Mucosa of descending colon (tissue), 3 donors: Measurements from ENCODE around the gene FAP. TPM values are rescaled to one million over a fixed set of nuclear protein-coding genes. Genes with fewer than 3 reads are reported as not detected.

Experiments
- ATAC-seq: fragments of 200-7000 bp; cut with Tn5 transposase; one replicate; pipeline ENCODE4 v1.9.1; 2020; ENCODE audit warnings: mild to moderate bottlenecking, moderate library complexity
- DNase-seq, 3 donors: peaks; one replicate each; pipeline ENCODE4 v3.0.0-alpha.2; 2020
- H3K36me3 ChIP-seq: fragments of 200-600 bp; one replicate; pipeline ENCODE4 v1.8.0; 2021; ENCODE audit warnings: low read depth, mild to moderate bottlenecking
- H3K4me1 ChIP-seq: fragments of 200-600 bp; one replicate; pipeline ENCODE4 v1.8.0; 2021; ENCODE audit warnings: low read depth, mild to moderate bottlenecking
- H3K4me3 ChIP-seq: fragments of 200-600 bp; one replicate; pipeline ENCODE4 v1.8.0; 2021; ENCODE audit warnings: mild to moderate bottlenecking
- H3K9me3 ChIP-seq: fragments of 200-600 bp; one replicate; pipeline ENCODE4 v1.8.0; 2021; ENCODE audit warnings: mild to moderate bottlenecking
- CTCF ChIP-seq: fragments of 200-600 bp; IDR thresholded peaks from one replicate; pipeline ENCODE4 v1.8.0; 2022; ENCODE audit warnings: antibody characterized with exemption, mild to moderate bottlenecking
- intact Hi-C, 2 donors: fragments of 100-400 bp; cut with DNase I in 1 of 2; cut with micrococcal nuclease in 1 of 2; formaldehyde crosslinking; loops; one replicate each; pipeline versions ENCODE4 v1.11.0 to v1.11.1; 2022; cut with DNase I, micrococcal nuclease
- total RNA-seq, 3 donors: library from RNA; stranded (reverse); fragmentation: NEBNext Ultra II Directional in 2 of 3; extraction: Animal tissue kit (Norgen Biotek cat#: 25700) in 2 of 3; gene quantifications; one replicate each; pipeline versions ENCODE4 v1.2.1 to v1.2.4, GENCODE V29; 2021 to 2023
- donor health status: DM: no; HTN: no; CAD: no; lungs with moderate emphysema.
- donor health status: DM: no; HTN: no; CAD: no.
- donor health status: DM: no; HTN: yes; CAD: no.

Gene FAP
- total RNA-seq, 3 donors from 2014 or later = 0.20 to 4.0 (median 1.3) TPM

DNA sequence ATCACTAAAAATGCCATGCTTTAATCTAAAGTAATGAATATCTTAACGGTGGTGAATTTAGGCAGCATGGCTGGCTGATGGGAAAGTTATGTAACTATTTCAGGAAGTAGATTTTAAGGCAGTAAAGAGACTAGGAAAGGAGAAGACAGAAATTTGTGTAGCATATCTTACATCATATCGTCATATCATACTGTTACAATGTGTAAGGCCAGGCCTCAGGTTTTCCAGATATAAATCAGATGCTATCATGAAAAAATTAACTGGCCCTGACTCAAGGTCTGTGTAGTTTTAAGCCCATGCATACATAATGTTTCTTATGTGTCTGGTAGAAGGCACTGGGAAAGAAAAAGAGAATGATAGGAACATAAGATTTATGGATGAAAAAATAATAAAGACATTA, 8.9 kb upstream of the FAP start:
- intact Hi-C loops = no loop called here
- H3K4me3 ChIP-seq = no peak overlapping the region
- H3K36me3 ChIP-seq = no peaks in the 10 kb centered on the region
- no peak for ATAC-seq
- DNase-seq = no peak
- no peak for TF ChIP-seq CTCF
- H3K4me1 ChIP-seq = no peaks in the 10 kb centered on the region
- H3K9me3 ChIP-seq = no peaks in the 10 kb centered on the region

DNA sequence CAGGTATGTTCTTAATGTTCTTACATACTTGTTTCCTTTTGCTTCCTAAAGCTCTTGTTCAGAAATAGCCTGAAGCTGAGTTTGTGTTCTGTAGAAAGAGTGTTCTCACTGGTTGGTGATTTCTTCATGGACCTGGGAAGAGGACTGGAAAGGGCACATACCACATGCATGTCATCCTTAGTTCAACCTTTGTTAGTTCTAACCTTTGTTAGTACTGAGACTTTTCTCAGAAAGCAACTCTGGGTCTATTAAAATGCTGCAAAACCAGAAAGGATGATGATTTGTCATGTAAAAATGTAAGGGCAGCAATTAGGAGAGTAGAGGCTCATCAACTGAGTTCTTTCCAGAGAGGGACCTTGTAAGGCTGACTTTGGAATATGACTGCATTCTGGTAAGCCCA, 2.5 kb upstream of the FAP start:
- Histone ChIP-seq H3K9me3 (no peaks in the 10 kb centered on the region), H3K36me3 (no peaks in the 10 kb centered on the region), H3K4me3 (no peak overlapping the region), H3K4me1 (no peaks in the 10 kb centered on the region)
- ATAC-seq (no peak), DNase-seq (no peak)
- intact Hi-C loops = no loop called here
- TF ChIP-seq CTCF = no peak

GRCh38 chr2:162245061-162245460, 1.8 kb upstream of the FAP start:
- no peak for DNase-seq
- peak; percentile 10 for ATAC-seq
- Histone ChIP-seq H3K36me3 (no peaks in the 10 kb centered on the region), H3K4me1 (no peaks in the 10 kb centered on the region), H3K4me3 (no peak overlapping the region), H3K9me3 (no peaks in the 10 kb centered on the region)
- intact Hi-C loops = no loop called here
- no peak for TF ChIP-seq CTCF

DNA sequence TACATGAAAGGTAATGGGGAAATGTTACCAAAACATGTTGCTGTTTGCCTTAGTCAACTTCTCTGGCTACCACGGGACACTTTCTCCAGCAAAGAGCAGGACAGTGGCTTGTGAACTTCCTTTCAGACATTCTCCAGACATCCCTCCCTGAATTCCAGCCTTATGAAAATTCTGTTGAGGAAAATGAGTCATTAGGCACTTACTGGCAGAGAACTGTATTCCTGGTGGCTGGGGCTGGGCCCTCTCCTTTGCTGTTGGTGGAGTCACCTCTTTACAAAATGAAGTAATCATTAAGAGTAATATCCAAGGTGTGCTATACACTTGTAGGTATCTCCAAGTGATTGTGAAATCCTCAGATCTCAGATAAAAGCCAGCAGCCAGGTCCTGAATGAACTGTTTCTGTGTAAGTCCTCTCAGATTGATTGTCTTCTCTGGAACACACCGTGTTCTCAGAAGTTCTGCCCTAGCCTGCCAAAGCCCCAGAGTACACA, 1.3 kb upstream of the FAP start:
- intact Hi-C loops = no loop called here
- no peaks in the 10 kb centered on the region for H3K4me1 ChIP-seq
- H3K9me3 ChIP-seq = no peaks in the 10 kb centered on the region
- no peak for TF ChIP-seq CTCF
- no peak overlapping the region for H3K4me3 ChIP-seq
- ATAC-seq = peak; percentile 31
- H3K36me3 ChIP-seq = no peaks in the 10 kb centered on the region
- DNase-seq = no peak

DNA sequence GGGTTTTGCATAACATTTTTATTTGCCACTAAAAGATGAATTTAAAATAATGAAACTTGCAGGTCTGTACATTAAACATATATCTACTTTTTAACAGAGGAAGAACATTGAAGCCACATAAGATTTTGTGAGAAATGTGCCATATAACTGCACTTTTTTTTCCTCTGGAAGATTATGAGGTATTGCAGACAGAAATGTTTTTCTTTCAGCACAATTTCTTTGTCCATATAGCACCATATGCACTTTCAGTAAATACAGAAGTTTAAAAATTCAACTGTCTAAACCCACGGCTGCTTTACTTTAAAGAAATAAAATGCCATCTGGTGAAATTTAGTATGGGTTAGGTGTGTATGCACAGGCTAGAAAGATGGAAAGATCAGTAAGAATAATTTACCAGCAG, 470 bp upstream of the FAP start:
- DNase-seq (no peak), ATAC-seq (no peak)
- no peaks in the 10 kb centered on the region for H3K9me3 ChIP-seq
- no peaks in the 10 kb centered on the region for H3K36me3 ChIP-seq
- no peak overlapping the region for H3K4me3 ChIP-seq
- intact Hi-C loops = no loop called here
- no peak for TF ChIP-seq CTCF
- H3K4me1 ChIP-seq = no peaks in the 10 kb centered on the region

- H3K4me3 ChIP-seq = no peak overlapping the region
- no peaks in the 10 kb centered on the region for H3K9me3 ChIP-seq
- DNase-seq = no peak
- no peak for TF ChIP-seq CTCF
- ATAC-seq = no peak
- no peaks in the 10 kb centered on the region for H3K4me1 ChIP-seq
- no peaks in the 10 kb centered on the region for H3K36me3 ChIP-seq
- intact Hi-C loops = no loop called here
These were observed 512 bp downstream of the FAP start for GRCh38 chr2:162242586-162243280.
